Neural cell (in vitro differentiated cells): Measurements from ENCODE around the gene ADCY5.

ENCODE experiments used
- CTCF ChIP-seq: fragments of 450-650 bp; IDR thresholded peaks from 2 replicates; pipeline ENCODE4 v1.5.1; 2014; ENCODE audit warnings: antibody characterized with exemption, mild to moderate bottlenecking, moderate library complexity; ENCODE audit not compliant: poor library complexity, severe bottlenecking
- EP300 ChIP-seq: fragments of 450-650 bp; conservative IDR thresholded peaks from 2 replicates; pipeline ENCODE4 v1.6.1; 2014; ENCODE audit warnings: antibody characterized with exemption, mild to moderate bottlenecking, moderate library complexity; ENCODE audit not compliant: poor library complexity, severe bottlenecking
- EZH2 ChIP-seq: fragments of 200-600, 300-800 bp; shearing (Covaris generic), sonication (generic); IDR thresholded peaks from 2 replicates; pipeline ENCODE4 v1.6.1; 2014; ENCODE audit warnings: antibody characterized with exemption, low read length, borderline replicate concordance, mild to moderate bottlenecking; ENCODE audit not compliant: insufficient read depth, poor library complexity, severe bottlenecking
- MXI1 ChIP-seq: fragments of 450-650 bp; conservative IDR thresholded peaks from 2 replicates; pipeline ENCODE4 v1.6.1; 2014; ENCODE audit warnings: antibody characterized with exemption, mild to moderate bottlenecking; ENCODE audit not compliant: poor library complexity, severe bottlenecking
- POLR2AphosphoS5 ChIP-seq: IDR thresholded peaks from 2 replicates; pipeline ENCODE4 v1.6.1; 2012
- REST ChIP-seq: IDR thresholded peaks from 2 replicates; pipeline ENCODE4 v1.6.1; 2012; ENCODE audit warnings: borderline replicate concordance
- TAF1 ChIP-seq: IDR thresholded peaks from 2 replicates; pipeline ENCODE4 v1.6.1; 2012; ENCODE audit warnings: low read depth

- no peak for TF ChIP-seq CTCF
- no peak for TF ChIP-seq MXI1
- TF ChIP-seq EP300: no peak
- no peak for TF ChIP-seq POLR2AphosphoS5
- TF ChIP-seq EZH2: no peak
- no peak for TF ChIP-seq REST
- TF ChIP-seq TAF1: no peak
These were observed 176.3 kb downstream of the ADCY5 start for GRCh38 chr3:123272547-123272946.
